Mammary epithelial cell (primary cell): ENCODE data around the gene THRB.

Experiments used
- EZH2 ChIP-seq: IDR thresholded peaks from 2 replicates; pipeline ENCODE4 v1.6.1; 2012; ENCODE audit warnings: low read length, inconsistent platforms, borderline replicate concordance
- TF ChIP-seq, protein P1 (sequence below), 2 donors: IDR thresholded peaks in 1 of 2; conservative IDR thresholded peaks in 1 of 2; 2 replicates each; pipeline ENCODE4 v1.5.1; 2011 to 2012; ENCODE audit warnings: inconsistent platforms in 2 of 2, low read length in 2 of 2, mild to moderate bottlenecking in 2 of 2, control low read depth in 1 of 2, low read depth in 1 of 2; ENCODE audit not compliant: insufficient read depth in 1 of 2; ENCODE audit errors: extremely low read depth in 1 of 2

DNA sequence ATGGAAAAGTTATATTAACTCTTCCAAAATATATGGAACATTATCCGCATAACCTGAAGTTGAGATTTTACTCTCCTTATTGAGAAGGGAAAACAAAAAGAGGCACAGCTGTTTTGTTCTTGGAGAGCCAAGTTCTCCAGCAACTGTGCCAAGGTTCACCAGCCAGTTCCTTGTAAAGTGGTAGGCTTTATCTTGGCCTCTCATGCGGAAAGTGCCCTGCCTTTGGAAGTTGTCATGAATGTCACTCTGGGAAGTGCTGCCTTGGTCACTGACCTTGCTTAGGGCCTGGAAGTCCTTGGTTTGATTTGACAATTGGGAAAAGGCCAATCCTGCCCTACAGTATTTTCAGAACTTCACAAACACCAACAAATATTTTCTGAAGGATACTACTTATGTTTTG, 44.2 kb upstream of the THRB start:
- TF ChIP-seq, protein P1, sequence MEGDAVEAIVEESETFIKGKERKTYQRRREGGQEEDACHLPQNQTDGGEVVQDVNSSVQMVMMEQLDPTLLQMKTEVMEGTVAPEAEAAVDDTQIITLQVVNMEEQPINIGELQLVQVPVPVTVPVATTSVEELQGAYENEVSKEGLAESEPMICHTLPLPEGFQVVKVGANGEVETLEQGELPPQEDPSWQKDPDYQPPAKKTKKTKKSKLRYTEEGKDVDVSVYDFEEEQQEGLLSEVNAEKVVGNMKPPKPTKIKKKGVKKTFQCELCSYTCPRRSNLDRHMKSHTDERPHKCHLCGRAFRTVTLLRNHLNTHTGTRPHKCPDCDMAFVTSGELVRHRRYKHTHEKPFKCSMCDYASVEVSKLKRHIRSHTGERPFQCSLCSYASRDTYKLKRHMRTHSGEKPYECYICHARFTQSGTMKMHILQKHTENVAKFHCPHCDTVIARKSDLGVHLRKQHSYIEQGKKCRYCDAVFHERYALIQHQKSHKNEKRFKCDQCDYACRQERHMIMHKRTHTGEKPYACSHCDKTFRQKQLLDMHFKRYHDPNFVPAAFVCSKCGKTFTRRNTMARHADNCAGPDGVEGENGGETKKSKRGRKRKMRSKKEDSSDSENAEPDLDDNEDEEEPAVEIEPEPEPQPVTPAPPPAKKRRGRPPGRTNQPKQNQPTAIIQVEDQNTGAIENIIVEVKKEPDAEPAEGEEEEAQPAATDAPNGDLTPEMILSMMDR (conservative IDR thresholded peaks at IDR 0.05 in 1 of 2, IDR thresholded peaks at IDR 0.05 in 1 of 2; ENCODE audit: extremely low read depth in 1 of 2, insufficient read depth in 1 of 2, low read depth in 1 of 2, low read length in 2 of 2) = no peak
- TF ChIP-seq EZH2 = no peak
